ENCODE results near the gene CTIF.

The CTIF gene

GRCh38 chr18:48514786-48515185 is 24.0 kb upstream of the CTIF start:
- TF ChIP-seq YY1 (IDR thresholded peaks at IDR 0.05; ENCODE audit: low read depth), result 0 out of 2 replicates have a peak, but pooled peaks have one; percentile 45
- TF ChIP-seq EGR1 (IDR thresholded peaks at IDR 0.05), result no peak
- TF ChIP-seq TCF12 (IDR thresholded peaks at IDR 0.05; ENCODE audit: low read depth), result 0 out of 2 replicates have a peak, but pooled peaks have one; percentile 18
- no peak for TF ChIP-seq CREB1 (IDR thresholded peaks at IDR 0.05; ENCODE audit: low read depth)

GRCh38 chr18:48517048-48517447 is 21.8 kb upstream of the CTIF start:
- TF ChIP-seq NFIC (IDR thresholded peaks at IDR 0.05) (no peak), TAF1 (IDR thresholded peaks at IDR 0.05; ENCODE audit: low read depth) (no peak), USF1 (IDR thresholded peaks at IDR 0.05) (no peak), FOXM1 (IDR thresholded peaks at IDR 0.05; ENCODE audit: borderline replicate concordance, low read depth) (no peak), CREB1 (IDR thresholded peaks at IDR 0.05; ENCODE audit: low read depth) (no peak), CEBPB (IDR thresholded peaks at IDR 0.05) (no peak), EGR1 (IDR thresholded peaks at IDR 0.05) (no peak), MAX (IDR thresholded peaks at IDR 0.05) (no peak), ZBTB7A (IDR thresholded peaks at IDR 0.05; ENCODE audit: low read depth) (no peak), YY1 (IDR thresholded peaks at IDR 0.05; ENCODE audit: low read depth) (no peak), EP300 (IDR thresholded peaks at IDR 0.05; ENCODE audit: borderline replicate concordance) (no peak), RAD21 (IDR thresholded peaks at IDR 0.05; ENCODE audit: low read depth) (no peak), TEAD4 (IDR thresholded peaks at IDR 0.05) (no peak)

GRCh38 chr18:48519431-48520100 is 19.3 kb upstream of the CTIF start:
- TF ChIP-seq YY1 (IDR thresholded peaks at IDR 0.05; ENCODE audit: low read depth) (no peak), MAX (IDR thresholded peaks at IDR 0.05) (no peak), TCF12 (IDR thresholded peaks at IDR 0.05; ENCODE audit: low read depth) (no peak), EP300 (IDR thresholded peaks at IDR 0.05; ENCODE audit: borderline replicate concordance) (no peak), RAD21 (IDR thresholded peaks at IDR 0.05; ENCODE audit: low read depth) (no peak), NFIC (IDR thresholded peaks at IDR 0.05) (no peak), FOXM1 (IDR thresholded peaks at IDR 0.05; ENCODE audit: borderline replicate concordance, low read depth) (no peak), USF1 (IDR thresholded peaks at IDR 0.05) (no peak), TAF1 (IDR thresholded peaks at IDR 0.05; ENCODE audit: low read depth) (no peak), CREB1 (IDR thresholded peaks at IDR 0.05; ENCODE audit: low read depth) (no peak), TEAD4 (IDR thresholded peaks at IDR 0.05) (no peak), CEBPB (IDR thresholded peaks at IDR 0.05) (no peak)

GRCh38 chr18:48521723-48522122 is 17.1 kb upstream of the CTIF start:
- TF ChIP-seq CREB1 (IDR thresholded peaks at IDR 0.05; ENCODE audit: low read depth) (no peak), MAX (IDR thresholded peaks at IDR 0.05) (no peak), ZBTB7A (IDR thresholded peaks at IDR 0.05; ENCODE audit: low read depth) (no peak), EGR1 (IDR thresholded peaks at IDR 0.05) (no peak), YY1 (IDR thresholded peaks at IDR 0.05; ENCODE audit: low read depth) (no peak), CEBPB (IDR thresholded peaks at IDR 0.05) (no peak)

- no peak for TF ChIP-seq USF1 (IDR thresholded peaks at IDR 0.05)
- no peak for TF ChIP-seq TCF12 (IDR thresholded peaks at IDR 0.05; ENCODE audit: low read depth)
- no peak for TF ChIP-seq EP300 (IDR thresholded peaks at IDR 0.05; ENCODE audit: borderline replicate concordance)
- no peak for TF ChIP-seq MAX (IDR thresholded peaks at IDR 0.05)
- TF ChIP-seq CEBPB (IDR thresholded peaks at IDR 0.05), result no peak
- no peak for TF ChIP-seq CREB1 (IDR thresholded peaks at IDR 0.05; ENCODE audit: low read depth)
- no peak for TF ChIP-seq TEAD4 (IDR thresholded peaks at IDR 0.05)
- TF ChIP-seq RAD21 (IDR thresholded peaks at IDR 0.05; ENCODE audit: low read depth), result no peak
- TF ChIP-seq EGR1 (IDR thresholded peaks at IDR 0.05), result no peak
- TF ChIP-seq NFIC (IDR thresholded peaks at IDR 0.05), result no peak
- no peak for TF ChIP-seq FOXM1 (IDR thresholded peaks at IDR 0.05; ENCODE audit: borderline replicate concordance, low read depth)
- no peak for TF ChIP-seq ZBTB7A (IDR thresholded peaks at IDR 0.05; ENCODE audit: low read depth)
- TF ChIP-seq YY1 (IDR thresholded peaks at IDR 0.05; ENCODE audit: low read depth), result no peak
Observed at GRCh38 chr18:48525671-48526070, 13.2 kb upstream of the CTIF start.

- TF ChIP-seq EP300 (IDR thresholded peaks at IDR 0.05; ENCODE audit: borderline replicate concordance) (no peak), ZBTB7A (IDR thresholded peaks at IDR 0.05; ENCODE audit: low read depth) (no peak), REST (IDR thresholded peaks at IDR 0.05; ENCODE audit: low read depth) (peak; percentile 46; the same call in 1 of the 2 replicates)
Observed at GRCh38 chr18:48527461-48527860, 11.4 kb upstream of the CTIF start.

- TF ChIP-seq USF1 (IDR thresholded peaks at IDR 0.05) (no peak), CREB1 (IDR thresholded peaks at IDR 0.05; ENCODE audit: low read depth) (no peak), MAX (IDR thresholded peaks at IDR 0.05) (no peak), RAD21 (IDR thresholded peaks at IDR 0.05; ENCODE audit: low read depth) (no peak), ZBTB7A (IDR thresholded peaks at IDR 0.05; ENCODE audit: low read depth) (no peak), TEAD4 (IDR thresholded peaks at IDR 0.05) (no peak), EGR1 (IDR thresholded peaks at IDR 0.05) (no peak), TCF12 (IDR thresholded peaks at IDR 0.05; ENCODE audit: low read depth) (no peak), CEBPB (IDR thresholded peaks at IDR 0.05) (no peak), TAF1 (IDR thresholded peaks at IDR 0.05; ENCODE audit: low read depth) (no peak)
Observed at GRCh38 chr18:48528861-48529260, 10.0 kb upstream of the CTIF start.
